ENCODE results near the gene PSORS1C2. TPM values are rescaled to one million over a fixed set of nuclear protein-coding genes. Genes with fewer than 3 reads are reported as not detected.

PSORS1C2 gene
- total and polyA plus RNA-seq, 2 donors (not counting 3 experiments of a cell fraction or from before 2014, with no cell fraction given) = not detected

- dilution Hi-C loops (cut with MboI; ENCODE audit: extremely low pct_ligation_motif_present, low sequenced_read_pairs) = no loop called here
These were observed 6.1 kb downstream of the PSORS1C2 start for GRCh38 chr6:31132806-31133205.

More at GRCh38 chr6:31132806-31133205, 6.1 kb downstream of the PSORS1C2 start:
- BruUV-seq (replicated peaks) = no TSS peak
- no peak overlapping the region for H3K4me2 ChIP-seq (ENCODE audit: insufficient read depth, low read length)
- DNase-seq (ENCODE audit: low read depth, low spot score) (no peak), FAIRE-seq (no peak)
- H3K79me2 ChIP-seq (ENCODE audit: control insufficient read depth, insufficient read depth, low read length) = no peaks in the 10 kb centered on the region
- H3K27me3 ChIP-seq (ENCODE audit: control insufficient read depth in 2 of 2, insufficient read depth in 2 of 2, low read length in 2 of 2) = peaks cover 3 to 6% of the 10 kb centered on the region in 2 experiments
- no peak overlapping the region for H3K4me3 ChIP-seq (replicated peaks in 1 of 3; ENCODE audit: insufficient read depth in 1 of 3, low read depth in 1 of 3, low read length in 3 of 3)
- H3K27ac ChIP-seq (ENCODE audit: insufficient read depth, low read depth, low read length) = no peak overlapping the region
- H3K4me1 ChIP-seq (ENCODE audit: control insufficient read depth, extremely low read depth, insufficient read depth, low read length) = no peaks in the 10 kb centered on the region
- CTCF ChIA-PET = interaction anchor here (1.2 to 10.6 kb wide), 3 partner anchors 17 to 59 kb away, joined by 3 to 71 read pairs (median 26); partner anchors contain the start of gene PSORS1C1
- intact Hi-C loops (cut with micrococcal nuclease) = no loop called here
- no peaks in the 10 kb centered on the region for H4K20me1 ChIP-seq (replicated peaks; ENCODE audit: control insufficient read depth, extremely low read depth, insufficient read depth, low read length)
- POLR2A ChIA-PET = no interaction called here
- no peak overlapping the region for H3K9ac ChIP-seq (replicated peaks; ENCODE audit: extremely low read depth, insufficient read depth, low read length)
- no peaks in the 10 kb centered on the region for H3K9me1 ChIP-seq (replicated peaks; ENCODE audit: control insufficient read depth, extremely low read depth, insufficient read depth, low read length)
- no peak overlapping the region for H2AFZ ChIP-seq (ENCODE audit: low read depth, low read length)
- TF ChIP-seq MYC (IDR thresholded peaks at IDR 0.05; ENCODE audit: low read depth, low read length) = no peak
- no peak for TF ChIP-seq JUN (IDR thresholded peaks at IDR 0.05; ENCODE audit: borderline replicate concordance, insufficient read depth, insufficient read length, low read depth)
- no peak for TF ChIP-seq MAX (IDR thresholded peaks at IDR 0.05; ENCODE audit: insufficient read depth, insufficient read length)
- no peak for TF ChIP-seq CTCF (IDR thresholded peaks at IDR 0.05; ENCODE audit: extremely low read depth in 1 of 2, insufficient read depth in 1 of 2, low read depth in 1 of 2, low read length in 2 of 2)
- TF ChIP-seq EZH2 (IDR thresholded peaks at IDR 0.05; ENCODE audit: borderline replicate concordance, low read depth, low read length, severe bottlenecking) = no peak
- no peak for TF ChIP-seq GATA2 (IDR thresholded peaks at IDR 0.05; ENCODE audit: insufficient read depth, insufficient read length, low read depth, low read length)
- no peak for TF ChIP-seq POLR2AphosphoS5 (IDR thresholded peaks at IDR 0.05; ENCODE audit: insufficient read depth, low read depth, low read length)
- no peak for TF ChIP-seq POLR2A (IDR thresholded peaks at IDR 0.05; ENCODE audit: low read depth, low read length)
- TF ChIP-seq FOS (IDR thresholded peaks at IDR 0.05; ENCODE audit: borderline replicate concordance, insufficient read depth, low read length) = no peak
- H3K9me3 ChIP-seq (replicated peaks; ENCODE audit: control insufficient read depth, insufficient read depth, low read length) = no peaks in the 10 kb centered on the region
- H3K36me3 ChIP-seq (ENCODE audit: control insufficient read depth in 2 of 2, extremely low read depth in 1 of 2, insufficient read depth in 2 of 2, low read length in 2 of 2) = no peaks in the 10 kb centered on the region
